CD1c-positive myeloid dendritic cell (primary cell): Measurements from ENCODE around the gene PIGQ.

Experiments used
- DNase-seq: peaks from one replicate; pipeline ENCODE4 v3.0.0-alpha.2; 2016; ENCODE audit errors: extremely low spot score

Gene PIGQ

DNA sequence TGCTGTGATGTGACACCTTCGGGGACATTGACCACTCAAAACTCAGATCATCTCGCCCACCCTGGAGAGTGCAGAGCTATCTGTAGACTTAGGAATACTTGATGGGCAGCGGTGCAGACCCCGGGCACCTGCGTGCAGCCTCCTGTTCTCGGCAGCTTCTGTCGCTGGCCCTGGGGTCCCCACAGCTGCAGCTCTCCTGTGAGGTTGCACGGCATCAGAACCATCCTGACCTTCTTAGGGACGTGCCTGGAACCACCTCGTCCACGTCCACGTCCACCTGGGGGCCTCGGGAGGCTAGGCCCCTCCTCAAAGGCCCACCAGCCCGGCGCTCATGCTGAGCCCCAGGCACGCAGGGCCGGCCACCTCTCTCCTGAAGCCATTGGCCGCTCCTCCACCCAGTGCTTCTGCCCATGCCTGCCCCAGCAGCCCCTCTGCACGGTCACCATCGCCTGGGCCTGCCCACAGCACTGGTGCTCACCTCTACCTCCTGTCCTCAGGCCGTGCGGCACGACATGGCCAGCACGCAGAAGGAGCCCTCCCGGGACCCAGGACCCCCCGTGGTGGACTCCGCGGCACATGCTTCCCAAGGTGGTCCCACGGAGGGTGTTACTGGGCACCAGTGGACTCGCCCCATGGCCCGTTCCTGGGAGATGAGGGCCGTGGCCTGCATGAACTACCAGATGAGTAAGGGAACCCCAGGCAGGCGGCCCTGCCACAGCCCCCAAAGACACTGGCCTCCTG lies 58.7 kb downstream of the PIGQ start:
- no peak for DNase-seq

GRCh38 chr16:629185-629832 lies 59.5 kb downstream of the PIGQ start:
- no peak for DNase-seq

- DNase-seq: no peak
Observed at GRCh38 chr16:629833-630248, 60.1 kb downstream of the PIGQ start.

GRCh38 chr16:630249-630814 lies 60.6 kb downstream of the PIGQ start:
- peak; percentile 23 for DNase-seq

DNA sequence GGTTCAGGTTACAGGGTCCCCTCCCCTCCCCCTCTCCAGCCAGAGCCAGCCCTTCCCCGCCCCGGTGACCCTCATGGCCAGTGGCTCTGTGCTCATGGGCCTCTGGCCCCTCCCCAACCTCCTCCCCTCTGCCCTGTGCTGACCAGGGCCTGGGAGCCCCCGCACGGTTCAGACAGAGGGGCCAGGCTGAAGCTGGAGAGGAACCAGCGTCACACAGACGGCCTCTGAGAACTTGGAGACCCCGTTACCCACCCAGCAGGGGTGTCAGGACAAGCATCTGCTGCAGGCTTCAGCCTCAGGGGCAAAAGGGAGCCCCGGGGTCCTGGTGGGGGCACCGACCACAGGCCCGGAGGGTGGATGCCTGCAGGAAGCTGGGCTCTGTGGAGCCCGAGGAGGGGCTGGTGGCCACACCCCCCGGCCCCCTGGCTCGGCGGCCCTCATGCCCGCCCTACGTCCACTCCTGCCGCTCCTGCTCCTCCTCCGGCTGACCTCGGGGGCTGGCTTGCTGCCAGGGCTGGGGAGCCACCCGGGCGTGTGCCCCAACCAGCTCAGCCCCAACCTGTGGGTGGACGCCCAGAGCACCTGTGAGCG lies 61.1 kb downstream of the PIGQ start, which contains the start of gene WFIKKN1:
Gene WFIKKN1 (plus strand): TSS at position 171 of the 591 bp plus-strand sequence. CDS start 269 bp downstream, at position 440.
- DNase-seq: no peak

GRCh38 chr16:631808-632358 lies 62.1 kb downstream of the PIGQ start:
- no peak for DNase-seq

DNA sequence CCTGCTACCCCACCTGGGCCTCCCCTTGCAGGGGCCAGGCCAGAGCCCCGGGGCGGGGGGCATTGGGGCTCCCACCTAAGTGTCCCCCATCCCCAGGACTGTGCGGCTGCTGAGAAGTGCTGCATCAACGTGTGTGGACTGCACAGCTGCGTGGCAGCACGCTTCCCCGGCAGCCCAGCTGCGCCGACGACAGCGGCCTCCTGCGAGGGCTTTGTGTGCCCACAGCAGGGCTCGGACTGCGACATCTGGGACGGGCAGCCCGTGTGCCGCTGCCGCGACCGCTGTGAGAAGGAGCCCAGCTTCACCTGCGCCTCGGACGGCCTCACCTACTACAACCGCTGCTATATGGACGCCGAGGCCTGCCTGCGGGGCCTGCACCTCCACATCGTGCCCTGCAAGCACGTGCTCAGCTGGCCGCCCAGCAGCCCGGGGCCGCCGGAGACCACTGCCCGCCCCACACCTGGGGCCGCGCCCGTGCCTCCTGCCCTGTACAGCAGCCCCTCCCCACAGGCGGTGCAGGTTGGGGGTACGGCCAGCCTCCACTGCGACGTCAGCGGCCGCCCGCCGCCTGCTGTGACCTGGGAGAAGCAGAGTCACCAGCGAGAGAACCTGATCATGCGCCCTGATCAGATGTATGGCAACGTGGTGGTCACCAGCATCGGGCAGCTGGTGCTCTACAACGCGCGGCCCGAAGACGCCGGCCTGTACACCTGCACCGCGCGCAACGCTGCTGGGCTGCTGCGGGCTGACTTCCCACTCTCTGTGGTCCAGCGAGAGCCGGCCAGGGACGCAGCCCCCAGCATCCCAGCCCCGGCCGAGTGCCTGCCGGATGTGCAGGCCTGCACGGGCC lies 62.9 kb downstream of the PIGQ start:
- no peak for DNase-seq

- DNase-seq: no peak
Observed at GRCh38 chr16:633336-634050, 63.7 kb downstream of the PIGQ start.
